GM19099 (cell line): Measurements from ENCODE around the gene MYO1G.

Source experiments
- POLR2A ChIP-seq: IDR thresholded peaks from 3 replicates; pipeline ENCODE4 v1.6.1; 2011; ENCODE audit warnings: low read depth; ENCODE audit not compliant: insufficient read length; ENCODE audit errors: extremely low read depth

Gene MYO1G

DNA sequence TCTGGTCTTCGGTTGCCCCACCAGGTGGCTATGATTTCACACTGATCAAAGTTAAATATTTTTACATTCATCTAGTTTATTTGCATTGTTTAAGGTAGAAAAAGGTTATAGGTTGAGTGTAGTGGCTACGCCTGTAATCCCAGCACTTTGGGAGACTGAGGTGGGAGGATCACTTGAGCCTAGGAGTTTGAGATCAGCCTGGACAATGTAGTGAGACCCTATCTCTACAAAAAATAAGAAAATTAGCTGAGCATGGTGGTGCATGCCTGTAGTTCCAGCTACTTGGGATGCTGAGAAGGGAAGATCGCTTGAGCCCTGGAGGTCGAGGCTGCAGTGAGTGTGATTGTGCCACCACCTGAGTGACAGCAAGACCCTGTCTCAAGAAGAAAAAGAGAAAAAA, 25.0 kb upstream of the MYO1G start:
- no peak for TF ChIP-seq POLR2A

DNA sequence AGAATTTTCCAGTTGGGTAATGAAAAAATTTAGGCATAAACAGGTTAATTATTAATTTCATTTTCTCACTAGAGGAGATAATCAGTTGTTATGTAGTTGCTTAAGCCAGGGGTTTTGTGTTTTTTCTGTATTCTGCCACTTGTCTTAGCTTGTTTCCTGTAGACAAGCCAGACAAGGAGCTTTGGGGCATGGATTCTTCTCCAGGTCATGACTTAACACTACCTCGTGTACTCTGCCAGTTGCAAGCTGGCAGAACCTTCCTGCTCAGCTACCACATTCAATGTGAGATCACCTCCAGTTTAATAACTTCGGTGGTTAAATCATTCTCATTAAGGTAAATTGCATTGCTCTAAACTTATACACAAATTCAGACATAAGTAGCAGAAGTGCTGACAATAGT, 23.0 kb upstream of the MYO1G start:
- no peak for TF ChIP-seq POLR2A

DNA sequence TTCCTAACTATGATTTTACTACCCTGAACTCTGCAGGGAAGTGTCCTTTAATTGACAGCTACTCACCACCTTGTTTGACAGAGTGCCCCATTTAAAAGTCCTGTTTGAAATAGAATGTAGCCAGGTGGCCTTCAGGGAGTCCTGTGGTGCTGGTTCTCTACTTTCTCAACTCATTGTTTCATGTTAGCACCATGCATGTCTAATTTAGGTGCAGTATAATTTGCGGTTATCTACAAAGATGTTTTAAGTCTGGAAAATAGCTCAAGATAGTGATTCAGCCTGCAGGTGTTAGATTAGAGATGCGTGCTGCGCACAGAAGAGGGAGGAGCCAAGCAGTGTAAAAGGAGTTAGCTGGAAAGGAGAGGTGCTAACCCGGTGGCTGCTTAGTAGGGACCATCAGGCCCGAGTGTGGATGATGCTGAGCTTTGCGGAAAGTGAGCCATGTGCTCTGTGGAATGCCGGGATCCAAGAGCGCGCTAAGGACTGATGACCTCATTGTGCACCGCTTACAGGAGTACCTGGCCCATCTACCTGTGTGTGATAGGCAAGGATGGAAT, 22.4 kb upstream of the MYO1G start:
- TF ChIP-seq POLR2A = peak; percentile 38

DNA sequence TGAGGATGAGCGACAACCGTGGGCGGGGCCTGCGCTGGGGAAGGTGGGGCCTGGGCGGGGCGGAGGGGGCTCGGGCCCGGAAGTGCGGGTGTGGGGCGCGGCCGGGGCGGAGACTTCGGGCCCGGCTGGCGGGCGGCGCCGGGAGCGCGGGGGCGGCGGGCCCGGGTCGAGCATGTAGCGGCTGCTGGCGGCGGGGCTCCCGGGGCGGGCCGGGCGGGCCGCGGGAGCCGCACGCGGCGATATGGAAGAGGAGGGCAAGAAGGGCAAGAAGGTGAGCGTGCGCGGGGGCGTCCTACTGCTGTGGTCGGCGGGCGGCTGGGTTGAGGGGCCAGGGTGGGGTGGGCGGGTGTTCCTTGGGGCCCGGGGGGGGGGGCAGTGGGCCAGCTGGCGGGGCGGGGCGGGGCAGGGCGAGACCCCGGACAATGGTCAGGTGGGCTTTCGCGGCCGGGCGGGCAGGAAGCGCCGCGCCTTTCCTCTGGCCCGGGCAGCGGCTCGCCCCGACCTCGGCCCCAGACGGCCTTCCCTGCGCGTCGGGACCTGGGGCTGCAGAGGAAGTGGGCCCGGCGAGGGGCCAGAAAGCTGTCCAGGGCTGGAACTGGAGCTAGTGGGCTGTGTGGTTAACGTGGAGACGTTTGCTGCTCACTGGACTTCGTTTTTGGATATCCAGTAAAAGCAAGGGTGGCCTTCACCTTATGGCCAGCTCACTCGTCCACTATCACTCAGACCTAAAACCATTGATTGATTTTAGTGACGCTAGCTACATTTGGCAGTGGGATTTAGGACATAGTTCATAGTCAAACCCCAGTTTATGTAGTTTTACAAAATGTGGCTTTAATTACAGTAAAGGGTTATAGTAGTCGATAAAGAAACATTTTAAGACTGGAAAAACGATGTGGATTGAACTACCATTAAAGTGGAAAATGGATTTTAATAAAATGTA, 21.5 kb upstream of the MYO1G start, which contains the start of gene CCM2:
TSS of gene CCM2 (plus strand) at position 109 of the 940 bp plus-strand sequence. CDS start at position 242, 133 bp downstream.
- TF ChIP-seq POLR2A = no peak

DNA sequence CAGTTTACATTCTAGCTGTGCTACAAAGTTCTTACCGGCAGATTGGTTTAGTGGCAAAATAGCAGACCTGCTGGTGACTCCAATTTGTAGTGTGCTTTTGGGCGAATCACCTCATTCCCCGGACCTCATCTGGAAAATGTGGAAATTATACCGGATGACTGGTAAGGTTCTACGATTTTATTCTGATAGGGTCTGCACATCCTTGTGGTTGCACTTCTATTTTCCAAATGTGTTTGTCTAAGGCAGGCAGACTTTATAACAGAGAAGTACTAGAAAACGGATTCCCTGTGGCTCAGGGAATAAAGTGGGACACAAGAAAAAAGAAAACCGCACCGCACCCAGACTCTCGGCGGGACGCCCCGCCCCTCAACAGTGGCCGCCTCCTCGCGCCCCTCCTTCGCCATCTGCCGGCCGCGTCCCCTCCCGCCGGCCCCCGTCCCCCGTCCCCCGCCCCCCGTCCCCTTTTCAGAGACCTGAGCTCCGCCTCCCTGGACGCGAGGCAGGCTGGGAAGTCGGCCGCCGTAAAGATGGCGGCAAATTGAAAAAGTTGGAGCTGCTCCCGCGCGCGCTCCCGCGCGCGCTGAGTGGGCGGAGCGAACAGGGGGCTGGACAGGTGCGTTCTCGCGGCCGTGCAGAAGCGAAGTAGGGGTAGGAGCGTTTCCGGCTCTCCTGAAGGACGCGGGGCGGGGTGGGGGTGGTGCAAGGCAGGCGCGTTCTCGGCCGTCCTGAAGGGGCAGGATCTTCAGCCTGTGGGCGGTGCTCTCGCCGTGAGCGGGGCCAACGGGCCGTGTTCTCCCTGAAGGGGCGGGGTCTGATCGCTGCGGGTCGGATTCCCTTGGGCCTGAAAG, 20.7 kb upstream of the MYO1G start:
- TF ChIP-seq POLR2A = peak; percentile 52

DNA sequence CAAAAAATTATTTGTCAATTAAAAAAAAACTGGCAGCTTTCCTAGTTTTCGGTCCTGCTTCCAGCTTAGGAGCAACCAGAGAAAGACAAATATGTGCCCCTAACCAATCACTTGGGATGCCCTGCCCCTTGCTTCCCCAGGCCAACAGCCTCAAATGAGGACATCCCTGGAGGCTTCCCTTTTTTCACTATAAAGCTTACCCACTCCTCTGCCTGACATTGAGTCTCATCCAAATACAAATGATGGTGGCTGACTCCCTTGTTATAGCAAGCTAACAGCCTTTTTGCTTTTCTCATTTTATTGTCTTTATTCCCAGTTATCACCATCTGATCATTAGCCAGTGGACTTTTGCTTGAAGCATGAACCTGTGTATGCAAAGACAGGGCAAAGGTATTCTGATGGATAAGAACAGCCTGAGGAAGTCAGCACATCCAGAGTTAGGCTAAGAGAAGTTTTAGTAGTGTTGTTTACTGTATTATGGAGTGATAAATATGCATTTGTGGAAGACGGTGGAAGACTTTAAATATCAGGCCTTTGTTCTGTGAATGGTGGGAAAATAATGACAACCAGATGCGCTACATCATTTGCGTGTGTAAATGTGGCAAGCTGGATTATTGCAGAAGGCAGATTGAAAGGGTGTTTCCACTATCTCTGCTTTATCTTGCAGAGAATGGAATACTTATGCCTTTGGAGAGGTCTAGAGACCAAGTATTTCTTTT, 19.5 kb upstream of the MYO1G start:
- no peak for TF ChIP-seq POLR2A

DNA sequence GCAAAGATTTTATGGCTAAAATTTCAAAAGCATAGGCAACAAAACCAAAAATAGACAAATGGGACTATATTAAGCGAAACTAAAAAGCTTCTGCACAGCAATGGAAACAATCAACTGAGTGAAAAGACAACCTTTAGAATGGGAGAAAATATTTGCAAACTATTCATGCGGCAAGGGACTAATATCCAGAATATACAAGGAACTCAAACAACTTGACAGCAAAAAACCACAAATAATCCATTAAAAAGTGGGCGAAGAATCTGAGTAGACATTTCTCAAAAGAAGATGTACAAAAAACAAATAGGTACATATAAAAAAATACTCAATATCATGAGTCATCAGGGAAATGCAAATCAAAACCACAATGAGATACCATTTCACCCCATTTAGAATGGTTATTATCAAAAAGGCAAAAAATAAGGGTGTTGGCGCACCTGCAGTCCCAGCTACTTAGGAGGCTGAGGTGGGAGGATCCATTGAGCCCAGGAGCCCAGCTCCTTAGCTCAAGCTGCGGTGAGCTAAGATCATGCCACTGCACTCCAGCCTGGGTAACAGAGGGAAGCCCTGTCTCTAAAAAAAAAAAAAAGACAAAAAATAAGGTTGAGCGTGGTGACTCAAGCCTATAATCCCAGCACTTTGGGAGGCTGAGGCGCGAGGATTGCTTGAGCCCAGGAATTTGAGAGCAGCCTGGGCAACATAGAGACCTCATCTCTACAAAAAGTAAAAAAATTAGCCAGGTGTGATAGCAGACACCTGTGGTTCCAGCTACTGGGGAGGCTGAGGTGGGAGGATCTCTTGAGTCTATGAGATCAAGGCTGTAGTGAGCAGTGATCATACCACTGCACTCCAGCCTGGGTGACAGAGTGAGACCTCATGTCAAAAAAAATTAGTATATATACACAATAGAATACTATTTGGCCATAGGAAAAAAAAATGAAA, 17.0 kb upstream of the MYO1G start:
- no peak for TF ChIP-seq POLR2A

DNA sequence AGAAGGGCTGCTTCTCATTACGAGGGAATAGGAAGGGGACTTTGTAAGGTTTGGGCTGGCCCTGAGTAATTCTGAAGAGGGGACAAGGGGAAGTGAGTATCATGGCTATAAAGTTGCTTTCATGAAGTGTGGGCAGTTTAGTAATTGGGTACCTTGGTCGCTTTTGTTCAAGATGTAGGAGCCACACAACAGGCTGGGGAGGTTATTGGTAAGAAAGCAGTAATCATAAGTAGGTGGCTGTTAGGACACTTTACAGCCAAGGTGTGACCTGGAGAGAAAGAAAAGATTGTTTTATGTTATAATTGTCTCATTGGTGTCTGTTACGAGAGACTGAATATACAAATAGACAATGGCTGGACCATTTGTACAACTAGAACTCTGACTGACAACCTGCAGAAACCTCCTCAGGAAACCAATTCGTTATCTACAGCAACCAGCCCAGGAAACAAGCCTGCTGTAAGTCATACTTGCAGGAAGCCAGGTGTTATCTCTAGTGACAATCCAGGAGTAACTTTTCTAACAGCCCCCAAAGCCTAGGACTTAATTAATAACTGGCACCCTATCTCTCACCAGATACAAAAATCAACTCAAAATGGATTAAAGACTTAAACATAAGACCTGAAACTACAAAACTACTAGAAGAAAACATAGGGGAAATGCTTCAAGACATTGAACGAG, 16.2 kb upstream of the MYO1G start:
- peak; percentile 11 for TF ChIP-seq POLR2A

DNA sequence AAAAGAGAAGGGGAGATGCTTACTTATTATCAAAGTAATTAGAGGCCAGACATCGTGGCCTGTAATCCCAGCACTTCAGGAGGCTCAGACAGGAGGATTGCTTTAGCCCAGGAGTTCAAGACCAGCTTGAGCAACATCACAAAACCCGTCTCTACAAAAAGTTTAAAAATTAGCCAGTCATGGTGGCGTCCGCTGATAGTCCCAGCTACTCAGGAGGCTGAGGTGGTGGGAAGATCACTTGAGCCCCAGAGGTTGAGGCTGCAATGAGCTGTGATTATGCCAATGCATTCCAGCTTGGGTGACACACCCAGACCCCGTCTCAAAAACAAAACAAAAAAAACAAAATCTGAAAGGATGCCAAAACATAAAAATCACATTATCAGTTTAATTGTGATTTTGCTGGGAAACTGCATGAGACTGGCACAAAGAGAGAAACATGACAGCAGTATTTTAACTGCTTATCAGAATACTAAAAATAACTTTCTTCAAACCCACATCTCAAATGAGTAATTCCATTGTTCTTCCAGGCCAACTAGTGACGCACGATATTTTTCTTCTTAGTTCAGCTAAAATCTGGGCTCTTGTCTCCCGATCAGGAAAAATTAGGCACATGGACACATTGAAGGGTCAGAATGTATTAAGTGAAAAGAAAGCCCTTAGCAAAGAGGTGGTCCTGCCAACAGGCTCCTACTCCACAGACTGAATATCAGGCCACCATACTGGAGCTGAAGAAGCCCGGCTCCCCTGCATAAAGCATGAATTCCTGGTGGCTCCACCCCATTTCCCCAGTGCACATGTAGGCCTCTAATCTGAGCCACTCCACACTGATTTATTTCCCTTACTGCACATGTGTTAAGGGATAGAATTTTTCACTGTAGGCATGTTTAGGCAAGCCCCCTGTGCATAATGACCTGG, 11.6 kb upstream of the MYO1G start:
- TF ChIP-seq POLR2A = no peak

DNA sequence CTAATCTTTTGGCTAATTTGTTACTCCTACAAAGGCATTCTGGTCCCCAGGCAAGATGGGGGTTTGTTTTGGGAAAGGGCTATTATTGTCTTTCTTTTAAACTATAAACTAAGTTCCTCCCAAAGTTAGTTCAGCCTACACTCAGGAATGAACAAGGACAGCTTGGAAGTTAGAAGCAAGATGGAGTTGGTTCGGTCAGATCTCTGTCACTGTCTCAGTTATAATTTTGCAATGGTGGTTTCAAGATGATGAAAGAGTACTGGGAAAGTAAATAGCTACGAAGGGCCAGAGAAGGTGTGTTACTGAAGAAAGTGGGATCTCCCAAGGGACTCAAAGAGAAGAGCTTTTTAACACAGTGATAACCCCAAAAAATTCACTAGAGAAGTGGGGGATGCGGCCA, 10.3 kb upstream of the MYO1G start:
- TF ChIP-seq POLR2A = no peak

DNA sequence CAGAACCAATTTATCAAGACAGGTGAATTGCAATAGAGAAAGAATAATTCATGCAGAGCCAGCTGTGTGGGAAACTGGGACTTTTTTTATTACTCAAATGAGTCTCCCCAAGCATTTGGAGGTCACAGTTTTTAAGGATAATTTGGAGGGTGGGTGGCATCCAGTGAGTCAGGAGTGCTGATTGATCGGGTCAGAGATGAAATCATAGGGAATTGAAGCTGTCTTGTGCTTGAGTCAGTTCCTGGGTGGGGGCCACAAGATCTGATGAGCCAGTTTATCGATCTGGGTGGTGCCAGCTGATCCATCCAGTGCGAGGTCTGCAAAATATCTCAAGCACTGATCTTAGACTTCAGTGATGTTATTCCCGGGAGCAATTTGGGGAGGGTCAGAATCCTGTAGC, 9.9 kb upstream of the MYO1G start:
- TF ChIP-seq POLR2A = no peak

DNA sequence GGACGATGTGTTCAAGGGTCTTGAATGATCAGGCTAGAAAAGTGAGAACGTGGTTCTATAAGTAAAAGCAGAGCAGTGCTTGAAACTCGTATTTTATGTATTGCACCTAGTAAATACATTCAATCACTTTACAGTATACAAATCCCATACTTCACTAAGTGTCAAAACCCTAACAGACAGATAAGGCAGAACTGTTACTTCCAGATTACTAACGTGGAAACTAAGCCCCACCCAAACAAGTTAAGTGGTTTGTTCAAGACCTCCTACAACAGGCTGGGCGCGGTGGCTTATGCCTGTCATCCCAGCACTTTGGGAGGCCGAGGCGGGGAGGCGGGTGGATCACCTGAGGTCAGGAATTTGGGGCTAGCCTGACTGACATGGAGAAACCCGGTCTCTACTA, 9.2 kb upstream of the MYO1G start:
- TF ChIP-seq POLR2A = no peak
